ENCODE data around the gene CEP85L. TPM values are rescaled to one million over a fixed set of nuclear protein-coding genes. Genes with fewer than 3 reads are reported as not detected.

The CEP85L gene
- total and polyA plus RNA-seq, 10 of the 15 experiments (the other 5 are each of a cell fraction or from before 2014, with no cell fraction given), result 1.8 to 10.9 (median 7.1) TPM

GRCh38 chr6:118546880-118547218, 104.5 kb downstream of the CEP85L start:
- Histone ChIP-seq H3K27me3 (replicated peaks in 1 of 2; ENCODE audit: control insufficient read depth in 2 of 2, insufficient read depth in 2 of 2, low read length in 1 of 2) (no peaks in the 10 kb centered on the region), H3K27ac (ENCODE audit: control insufficient read depth, insufficient read depth) (no peak overlapping the region), H3K36me3 (ENCODE audit: control insufficient read depth in 2 of 2, insufficient read depth in 2 of 2, low read length in 1 of 2) (no peaks in the 10 kb centered on the region), H4K20me1 (ENCODE audit: control insufficient read depth, insufficient read depth) (no peaks in the 10 kb centered on the region), H3K4me1 (ENCODE audit: control insufficient read depth, insufficient read depth, low read length) (no peaks in the 10 kb centered on the region), H3K9me3 (replicated peaks; ENCODE audit: control insufficient read depth, insufficient read depth, low read length) (no peaks in the 10 kb centered on the region), H3K4me2 (ENCODE audit: control insufficient read depth, insufficient read depth) (no peak overlapping the region), H2AFZ (ENCODE audit: control insufficient read depth, low read depth, low read length) (no peak overlapping the region), H3K9ac (ENCODE audit: control insufficient read depth, insufficient read depth, low read length) (no peak overlapping the region), H3K79me2 (ENCODE audit: control insufficient read depth, insufficient read depth, low read length) (no peaks in the 10 kb centered on the region), H3K4me3 (no peak overlapping the region)
- ATAC-seq (no peak), DNase-seq (ENCODE audit: low read depth, low spot score) (no peak), FAIRE-seq (no peak)
- BruUV-seq (replicated peaks), result no TSS peak
- ChIA-PET RAD21 (ENCODE audit: unreplicated experiment) (no interaction called here), POLR2A (no interaction called here), SMC1A (ENCODE audit: uncharacterized antibody, unreplicated experiment) (interaction anchor here (1.2 kb wide), 1 partner anchor 18 kb away, joined by 3 read pairs; no protein-coding TSS in a partner anchor), CTCF (interaction anchor here (1.8 kb wide), 1 partner anchor 262 kb away, joined by 4 read pairs; no protein-coding TSS in a partner anchor)
- intact Hi-C loops (cut with micrococcal nuclease; ENCODE audit: unreplicated experiment) (no loop called here), in situ Hi-C loops (cut with MboI) (loop anchor here (10.0 kb wide), 1 partner anchor 262 kb away; no protein-coding TSS in a partner anchor)
- 0% methylated on average over 1 of the region's 1 CpG for WGBS (ENCODE audit: insufficient coverage, insufficient replicate concordance, low lambda C conversion rate, missing lambda C conversion rate)
- TF ChIP-seq E4F1 (IDR thresholded peaks at IDR 0.05; ENCODE audit: borderline replicate concordance, partially characterized antibody), result no peak
- TF ChIP-seq YBX1 (IDR thresholded peaks at IDR 0.05), result no peak
- no peak for TF ChIP-seq ZNF274 (IDR thresholded peaks at IDR 0.05; ENCODE audit: insufficient read depth, insufficient read length)
- TF ChIP-seq SREBF2 (IDR thresholded peaks at IDR 0.05; ENCODE audit: low read length), result no peak
- no peak for TF ChIP-seq BCL11A (IDR thresholded peaks at IDR 0.05; ENCODE audit: low read depth, low read length)
- no peak for TF ChIP-seq CUX1 (IDR thresholded peaks at IDR 0.05; ENCODE audit: insufficient replicate concordance, low read depth, low read length)
- no peak for TF ChIP-seq ETV6 (conservative IDR thresholded peaks at IDR 0.05 in 1 of 2, IDR thresholded peaks at IDR 0.05 in 1 of 2; ENCODE audit: borderline replicate concordance in 1 of 2, low read depth in 1 of 2)
- no peak for TF ChIP-seq ZSCAN29 (IDR thresholded peaks at IDR 0.05)
- no peak for TF ChIP-seq ZBTB33 (IDR thresholded peaks at IDR 0.05)
- no peak for TF ChIP-seq SP1 (IDR thresholded peaks at IDR 0.05; ENCODE audit: low read depth, low read length)
- TF ChIP-seq CBX3 (IDR thresholded peaks at IDR 0.05; ENCODE audit: borderline replicate concordance, low read depth), result no peak
- no peak for TF ChIP-seq FOXK2 (IDR thresholded peaks at IDR 0.05)
- no peak for TF ChIP-seq HDAC2 (IDR thresholded peaks at IDR 0.05)
- TF ChIP-seq LARP7 (IDR thresholded peaks at IDR 0.05), result no peak
- no peak for TF ChIP-seq STAT1 (conservative IDR thresholded peaks at IDR 0.05)

All from GM12878 (cell line).